Skeletal muscle satellite cell (primary cell): Measurements from ENCODE around the gene CTDSPL.

ENCODE experiments used
- H3K27me3 ChIP-seq: 2 replicates; pipeline ENCODE4 v1.7.0; 2013; ENCODE audit warnings: low read length; ENCODE audit not compliant: control insufficient read depth, insufficient read depth
- H3K36me3 ChIP-seq: 2 replicates; pipeline ENCODE4 v1.7.0; 2013; ENCODE audit warnings: mild to moderate bottlenecking, control low read depth, low read length; ENCODE audit not compliant: insufficient read depth
- H3K4me1 ChIP-seq: 2 replicates; pipeline ENCODE4 v1.7.0; 2013; ENCODE audit warnings: low read length; ENCODE audit not compliant: control insufficient read depth, insufficient read depth
- H3K4me2 ChIP-seq: 2 replicates; pipeline ENCODE4 v1.7.0; 2013; ENCODE audit warnings: mild to moderate bottlenecking, low read length
- H3K4me3 ChIP-seq: 2 replicates; pipeline ENCODE4 v1.7.0; 2013; ENCODE audit warnings: low read length
- H3K9ac ChIP-seq: 2 replicates; pipeline ENCODE4 v1.7.0; 2013; ENCODE audit warnings: mild to moderate bottlenecking, low read depth, low read length, moderate library complexity
- H3K9me3 ChIP-seq: replicated peaks from 2 replicates; pipeline ENCODE4 v1.7.0; 2013; ENCODE audit warnings: mild to moderate bottlenecking, control low read depth, low read length

The CTDSPL gene

DNA sequence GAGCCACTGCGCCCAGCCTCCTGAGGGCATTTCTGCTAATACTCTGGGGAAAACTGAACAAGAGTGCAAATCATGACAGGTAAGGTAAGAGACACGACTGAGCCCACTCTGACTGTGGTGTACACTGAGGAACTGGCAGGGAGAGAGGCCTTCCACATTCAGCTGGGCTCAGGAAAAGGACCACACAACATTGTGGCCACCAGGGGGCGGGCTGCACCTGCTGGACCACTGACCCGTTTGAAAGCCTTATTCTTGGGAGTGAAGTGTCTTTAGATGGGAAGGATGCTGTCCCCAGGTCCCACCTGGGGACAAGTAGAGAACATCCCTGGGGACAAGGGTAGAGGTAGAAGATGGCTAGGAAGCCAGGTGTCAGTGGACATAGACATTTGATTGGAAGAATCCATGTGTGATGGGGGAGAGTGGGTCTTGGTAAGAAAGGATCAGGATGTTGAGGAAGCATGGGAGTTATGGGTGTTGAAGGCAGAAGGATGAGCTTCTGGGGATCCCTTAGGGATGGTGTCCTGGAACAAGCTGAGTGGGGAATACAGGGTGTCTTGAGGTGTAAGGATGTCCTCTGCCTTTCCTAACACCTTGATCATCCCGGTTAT lies 6.2 kb upstream of the CTDSPL start:
- H3K4me3 ChIP-seq: no peak overlapping the region
- no peak overlapping the region for H3K4me2 ChIP-seq
- H3K9me3 ChIP-seq: no peaks in the 10 kb centered on the region
- H3K9ac ChIP-seq: no peak overlapping the region
- H3K36me3 ChIP-seq: no peaks in the 10 kb centered on the region
- peaks cover 14% of the 10 kb centered on the region for H3K4me1 ChIP-seq
- H3K27me3 ChIP-seq: no peaks in the 10 kb centered on the region

DNA sequence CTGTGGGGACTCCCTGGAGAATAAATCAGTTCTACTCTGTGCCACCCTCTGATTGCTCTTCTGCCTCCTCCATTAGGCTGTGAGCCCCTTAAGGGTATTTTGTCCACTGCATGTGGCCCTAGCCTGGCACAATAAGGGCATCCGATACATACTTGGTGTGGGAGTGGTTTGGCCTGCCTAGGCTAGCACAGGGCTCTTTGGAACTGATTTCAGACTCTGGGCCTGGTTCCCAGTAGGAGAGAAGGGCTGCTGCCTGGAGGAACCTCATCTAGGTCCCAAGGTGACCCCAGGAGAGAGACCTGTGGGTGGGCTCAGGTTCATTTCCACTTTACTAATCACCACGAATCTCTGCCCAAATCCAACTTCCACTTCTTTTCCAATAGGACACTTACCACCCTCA lies 5.3 kb upstream of the CTDSPL start:
- H3K36me3 ChIP-seq: no peaks in the 10 kb centered on the region
- H3K27me3 ChIP-seq: no peaks in the 10 kb centered on the region
- H3K4me2 ChIP-seq: no peak overlapping the region
- no peaks in the 10 kb centered on the region for H3K9me3 ChIP-seq
- H3K4me1 ChIP-seq: peaks cover 19% of the 10 kb centered on the region
- no peak overlapping the region for H3K4me3 ChIP-seq
- no peak overlapping the region for H3K9ac ChIP-seq

DNA sequence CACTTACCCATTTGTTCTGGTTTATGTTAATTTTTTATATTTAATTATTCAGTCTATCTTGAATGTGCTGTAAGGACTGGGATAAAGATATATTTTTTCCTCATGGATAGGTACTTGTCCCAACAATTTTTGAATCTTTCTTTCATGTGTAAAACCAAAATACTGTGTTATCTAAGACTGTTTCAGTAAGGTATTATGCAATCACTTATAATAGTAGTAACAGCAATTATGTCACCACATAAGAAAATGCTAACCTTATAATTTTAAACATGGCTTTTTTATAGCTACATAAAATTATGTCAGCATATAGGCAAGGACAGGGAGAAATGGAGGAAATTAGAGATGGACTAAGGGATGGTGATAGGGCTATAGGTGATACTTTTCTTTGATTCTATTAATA lies 2.9 kb upstream of the CTDSPL start:
- H3K27me3 ChIP-seq: no peaks in the 10 kb centered on the region
- H3K4me3 ChIP-seq: no peak overlapping the region
- H3K36me3 ChIP-seq: no peaks in the 10 kb centered on the region
- no peak overlapping the region for H3K9ac ChIP-seq
- no peak overlapping the region for H3K4me2 ChIP-seq
- H3K4me1 ChIP-seq: peaks cover 26% of the 10 kb centered on the region
- no peaks in the 10 kb centered on the region for H3K9me3 ChIP-seq

DNA sequence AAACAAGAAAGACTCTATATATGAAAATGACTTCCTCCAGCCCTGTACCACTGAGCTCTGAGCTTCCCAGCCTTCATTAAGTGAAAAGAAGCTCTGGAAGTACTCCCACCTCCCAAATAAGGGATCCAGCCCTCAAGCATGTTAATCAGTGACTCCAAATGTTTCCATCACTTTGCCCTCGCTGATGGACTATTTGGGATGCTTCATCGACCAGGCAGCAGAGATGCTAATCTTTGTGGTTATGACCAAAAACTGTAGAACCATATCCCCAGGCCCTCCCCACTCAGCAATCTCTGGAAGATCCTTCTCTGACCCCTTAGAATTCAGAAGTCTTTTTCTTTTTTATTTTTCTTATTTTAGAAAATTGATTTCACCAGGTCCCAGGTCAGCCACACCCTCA lies 2.3 kb upstream of the CTDSPL start:
- H3K9me3 ChIP-seq: no peaks in the 10 kb centered on the region
- H3K36me3 ChIP-seq: no peaks in the 10 kb centered on the region
- H3K4me2 ChIP-seq: no peak overlapping the region
- no peak overlapping the region for H3K4me3 ChIP-seq
- peaks cover 32% of the 10 kb centered on the region for H3K4me1 ChIP-seq
- H3K27me3 ChIP-seq: no peaks in the 10 kb centered on the region
- H3K9ac ChIP-seq: no peak overlapping the region

DNA sequence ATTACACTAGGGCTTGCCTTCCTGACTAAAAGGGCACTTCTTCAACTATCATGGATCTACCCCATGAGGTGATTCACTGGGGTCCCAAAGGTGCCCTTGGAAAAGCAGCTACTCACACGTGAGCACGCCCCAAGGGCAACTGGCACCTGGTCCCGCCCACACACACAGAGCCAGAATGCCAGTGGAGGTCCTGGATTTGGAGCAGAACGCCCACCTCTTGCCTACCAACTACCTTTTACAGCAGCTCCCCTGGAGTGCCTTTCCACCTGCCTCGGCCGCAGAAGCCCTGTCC lies 1.8 kb upstream of the CTDSPL start:
- Histone ChIP-seq H3K9ac (peak overlapping the region; percentile 34), H3K36me3 (no peaks in the 10 kb centered on the region), H3K27me3 (no peaks in the 10 kb centered on the region), H3K4me1 (peaks cover 33% of the 10 kb centered on the region), H3K4me2 (peak overlapping the region; percentile 4), H3K4me3 (no peak overlapping the region), H3K9me3 (no peaks in the 10 kb centered on the region)

DNA sequence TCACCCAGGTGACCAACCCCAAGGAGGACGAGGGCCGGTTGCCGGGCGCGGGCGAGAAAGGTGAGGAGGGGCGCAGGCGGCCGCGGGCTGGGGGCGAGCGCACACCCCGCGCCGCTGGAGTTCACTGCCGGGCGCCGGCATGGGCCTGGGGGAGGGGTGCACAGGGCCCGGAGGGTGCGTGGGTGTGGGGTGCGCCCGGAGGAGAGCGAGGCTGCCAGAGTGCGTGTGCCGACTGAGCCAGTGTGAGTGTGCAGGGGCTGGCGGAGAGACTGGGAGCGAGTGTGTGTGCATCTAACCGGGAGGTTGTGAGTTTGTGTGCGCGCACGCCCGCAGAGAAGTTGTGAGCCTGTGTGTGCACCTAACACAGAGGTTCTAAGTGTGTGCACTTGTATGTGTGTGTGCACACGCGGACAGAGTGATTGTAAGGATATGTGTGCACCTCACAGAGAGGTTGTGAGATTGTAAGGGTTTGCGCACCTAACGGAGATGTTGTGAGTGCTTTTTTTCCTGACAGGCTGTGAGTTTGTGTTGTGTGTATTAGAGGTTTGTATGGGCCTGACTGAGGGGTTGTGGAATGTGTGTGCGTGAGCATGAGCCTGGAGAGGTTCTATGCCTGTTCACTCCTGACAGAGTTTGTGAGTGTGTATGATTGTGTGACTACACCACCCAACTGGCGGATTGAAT lies 681 bp downstream of the CTDSPL start:
- Histone ChIP-seq H3K27me3 (no peaks in the 10 kb centered on the region), H3K9me3 (no peaks in the 10 kb centered on the region), H3K9ac (peak overlapping the region; percentile 77), H3K4me3 (peak overlapping the region; percentile 94), H3K4me2 (peak overlapping the region; percentile 96), H3K4me1 (peaks cover 41% of the 10 kb centered on the region), H3K36me3 (no peaks in the 10 kb centered on the region)

DNA sequence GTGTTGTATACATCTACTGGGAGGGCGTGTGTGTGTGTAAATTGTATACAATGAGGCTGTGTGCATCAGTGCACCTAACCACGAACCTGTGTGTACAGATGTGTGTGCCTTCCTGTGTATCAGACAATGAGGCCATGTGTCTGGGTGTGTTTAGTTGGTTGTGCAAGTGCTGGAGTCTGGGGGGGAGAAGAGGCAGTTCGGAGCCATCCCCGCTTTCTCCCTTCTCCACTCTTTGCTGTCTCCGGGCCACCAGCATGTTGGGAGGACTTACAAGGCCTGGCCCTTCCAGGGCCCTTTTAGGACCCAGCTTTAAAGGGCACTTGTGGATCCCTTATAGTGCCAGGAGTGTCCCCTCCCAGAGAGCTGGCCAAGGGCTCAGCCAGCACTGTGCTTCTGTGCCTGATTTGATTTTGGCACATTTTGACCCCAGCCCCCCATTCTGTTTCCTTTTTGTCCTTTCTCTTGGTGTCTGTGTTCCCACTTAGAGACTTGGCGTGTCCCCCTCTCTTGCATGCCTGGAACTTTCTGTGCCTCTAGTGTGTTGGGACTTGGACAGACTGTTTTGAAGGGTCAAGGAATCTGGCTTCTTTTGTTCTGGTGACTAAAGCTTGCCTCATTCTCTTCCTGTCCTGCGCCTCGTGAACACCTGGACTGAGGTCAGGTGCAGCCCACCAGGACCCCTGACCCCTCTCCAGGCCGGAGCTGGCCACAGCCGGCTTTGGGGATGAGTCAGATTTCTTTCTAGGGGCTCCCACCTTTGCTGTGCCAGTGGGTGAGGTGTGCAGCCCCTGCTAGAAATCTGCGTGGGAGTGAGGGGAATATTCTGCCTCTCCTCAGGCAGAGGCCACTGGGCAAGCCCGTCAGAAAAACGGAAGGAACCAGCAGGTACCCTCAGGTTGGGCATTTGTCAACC lies 1.5 kb downstream of the CTDSPL start:
- Histone ChIP-seq H3K4me2 (peak overlapping the region; percentile 96), H3K4me3 (peak overlapping the region; percentile 94), H3K9ac (peak overlapping the region; percentile 77), H3K9me3 (no peaks in the 10 kb centered on the region), H3K36me3 (no peaks in the 10 kb centered on the region), H3K4me1 (peaks cover 41% of the 10 kb centered on the region), H3K27me3 (no peaks in the 10 kb centered on the region)

DNA sequence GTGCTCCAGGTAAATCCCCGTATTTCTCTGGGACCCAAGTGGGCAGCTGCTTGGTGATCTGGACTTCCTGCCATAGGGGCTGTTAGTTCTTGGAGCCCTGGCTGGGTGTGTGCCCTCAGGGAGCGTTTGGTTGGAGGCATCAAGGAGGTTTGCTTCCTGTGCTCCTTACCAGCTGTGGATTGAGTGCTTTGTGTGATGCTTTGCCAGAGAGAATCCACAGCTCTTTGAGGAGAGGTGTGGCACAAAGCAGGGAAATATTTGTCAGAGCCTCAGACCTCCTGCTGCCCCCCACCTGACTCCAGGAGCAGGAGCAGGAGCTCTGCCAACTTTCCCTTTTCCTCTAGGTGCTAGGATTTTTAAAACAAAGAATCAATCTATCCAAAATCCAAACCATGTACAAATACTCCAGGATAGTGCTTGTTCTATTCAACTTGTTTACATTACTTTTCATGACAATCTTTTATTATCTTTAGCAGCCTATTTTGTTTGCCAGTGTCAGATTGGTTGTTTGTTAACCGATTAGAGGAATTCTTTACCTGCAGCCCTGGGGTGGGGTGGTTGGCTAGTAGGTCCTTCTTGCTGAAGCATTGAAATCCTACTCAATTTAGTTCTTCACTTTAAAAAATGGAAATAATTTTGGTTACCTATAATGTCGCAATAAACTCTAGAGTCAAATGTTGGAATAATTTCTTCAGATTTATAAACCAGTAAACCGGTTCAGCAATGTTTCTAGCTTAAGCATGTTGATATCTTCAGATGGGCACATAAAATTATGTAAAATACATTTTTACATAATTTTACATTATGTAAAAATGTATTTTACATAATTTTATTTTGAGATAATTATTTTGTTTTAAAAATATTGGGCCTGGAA lies 2.5 kb downstream of the CTDSPL start:
- H3K27me3 ChIP-seq: no peaks in the 10 kb centered on the region
- no peak overlapping the region for H3K9ac ChIP-seq
- H3K4me3 ChIP-seq: no peak overlapping the region
- no peaks in the 10 kb centered on the region for H3K9me3 ChIP-seq
- no peaks in the 10 kb centered on the region for H3K36me3 ChIP-seq
- H3K4me2 ChIP-seq: peak overlapping the region; percentile 96
- peaks cover 41% of the 10 kb centered on the region for H3K4me1 ChIP-seq

DNA sequence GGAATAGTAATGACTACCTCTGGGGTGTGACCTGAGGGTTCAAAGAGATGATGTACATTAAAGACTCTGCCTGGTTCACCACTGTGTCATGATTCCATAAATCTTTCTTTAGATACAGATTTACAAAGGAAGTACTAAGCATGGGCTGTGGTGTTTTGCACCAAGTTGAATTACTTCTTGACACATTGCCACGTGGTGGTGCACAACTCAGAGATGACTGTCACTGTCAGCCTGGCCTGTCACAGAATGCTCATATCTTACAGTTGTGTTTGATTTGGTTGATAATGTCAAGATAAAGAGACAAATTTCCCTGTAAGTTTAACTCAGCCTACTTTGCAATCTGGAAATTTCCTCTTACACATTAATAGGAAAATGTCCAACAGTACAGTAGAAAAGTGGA lies 3.2 kb downstream of the CTDSPL start:
- H3K4me1 ChIP-seq: peaks cover 39% of the 10 kb centered on the region
- H3K9me3 ChIP-seq: no peaks in the 10 kb centered on the region
- H3K4me2 ChIP-seq: no peak overlapping the region
- no peak overlapping the region for H3K9ac ChIP-seq
- no peak overlapping the region for H3K4me3 ChIP-seq
- H3K36me3 ChIP-seq: no peaks in the 10 kb centered on the region
- no peaks in the 10 kb centered on the region for H3K27me3 ChIP-seq

DNA sequence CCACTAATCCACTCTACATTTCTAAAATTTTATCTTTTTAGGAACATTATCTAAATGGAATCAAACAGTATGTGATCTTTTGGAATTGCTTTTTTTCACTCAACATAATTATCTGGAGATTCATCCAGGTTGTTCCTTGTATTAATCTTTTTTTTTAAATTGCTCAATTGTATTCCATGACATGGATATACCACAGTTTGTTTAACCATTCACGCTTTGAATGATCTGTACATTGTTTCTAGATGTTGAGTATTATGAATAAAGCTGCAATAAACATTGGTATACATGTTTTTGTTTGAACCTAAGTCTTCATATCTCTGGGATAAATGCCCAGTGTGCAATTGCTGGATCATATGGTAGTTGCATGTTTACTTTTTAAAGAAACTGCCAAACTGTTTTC lies 5.5 kb downstream of the CTDSPL start:
- no peak overlapping the region for H3K4me3 ChIP-seq
- H3K27me3 ChIP-seq: no peaks in the 10 kb centered on the region
- H3K36me3 ChIP-seq: no peaks in the 10 kb centered on the region
- peaks cover 30% of the 10 kb centered on the region for H3K4me1 ChIP-seq
- no peaks in the 10 kb centered on the region for H3K9me3 ChIP-seq
- H3K9ac ChIP-seq: no peak overlapping the region
- no peak overlapping the region for H3K4me2 ChIP-seq

DNA sequence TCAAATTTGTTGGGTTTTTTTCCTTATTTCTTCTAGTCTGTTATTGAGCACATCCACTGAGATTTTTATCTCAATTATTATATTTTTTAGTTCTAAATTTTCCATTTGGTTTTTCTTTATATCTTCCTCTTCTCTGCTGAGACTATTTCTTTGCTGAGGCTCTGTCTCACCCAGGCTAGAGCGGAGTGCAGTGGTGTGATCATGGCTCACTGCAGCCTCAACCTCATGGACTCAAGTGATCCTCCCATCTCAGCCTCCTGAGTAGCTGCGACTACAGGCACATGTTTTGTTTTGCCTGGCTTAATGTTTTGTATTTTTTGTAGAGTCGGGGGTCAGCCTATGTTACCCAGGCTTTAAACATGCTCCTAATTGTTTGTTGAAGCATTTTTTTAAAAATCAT lies 10.2 kb downstream of the CTDSPL start:
- no peaks in the 10 kb centered on the region for H3K9me3 ChIP-seq
- no peak overlapping the region for H3K4me2 ChIP-seq
- no peaks in the 10 kb centered on the region for H3K27me3 ChIP-seq
- H3K9ac ChIP-seq: no peak overlapping the region
- no peaks in the 10 kb centered on the region for H3K4me1 ChIP-seq
- no peaks in the 10 kb centered on the region for H3K36me3 ChIP-seq
- H3K4me3 ChIP-seq: no peak overlapping the region
